PC-9 (cell line): ENCODE data around the gene GPR37L1. TPM values are rescaled to one million over a fixed set of nuclear protein-coding genes. Genes with fewer than 3 reads are reported as not detected.
A peak's percentile ranks its signal among the peaks of the same experiment; 100 is the strongest.

ENCODE experiments used
- Bru-seq: library from RNA; stranded (reverse); fragments of 400-500 nt; gene quantifications from one replicate; lab custom pipeline; 2021; lab: Mats Ljungman, UMichigan
- BruChase-seq, 2 experiments: library from RNA; stranded (reverse); fragments of 400-500 nt; gene quantifications; one replicate each; lab custom pipeline; 2021; lab: Mats Ljungman, UMichigan
- BruUV-seq: library from RNA; stranded (reverse); fragments of 400-500 nt; replicated peaks from 2 replicates; lab custom pipeline; 2021; lab: Mats Ljungman, UMichigan
- CTCF ChIA-PET: fragments of 300-600 bp; sonication (Branson Sonifier 250); formaldehyde crosslinking; loops from one replicate; lab custom pipeline; 2022; ENCODE audit warnings: antibody characterized with exemption; lab: Charles Lee
- POLR2A ChIA-PET: fragments of 300-600 bp; sonication (Branson Sonifier 250); formaldehyde crosslinking; loops from one replicate; lab custom pipeline; 2022; ENCODE audit warnings: antibody characterized with exemption; ENCODE audit not compliant: unreplicated experiment; lab: Charles Lee
- DNase-seq, 2 experiments: peaks; one replicate each; pipeline versions ENCODE4 v3.0.0 to v3.0.0-alpha.2; 2015 to 2022; ENCODE audit warnings: mixed read lengths in 1 of 2
- H2AFZ ChIP-seq: fragments of 200-600 bp; sonication (generic); 2 replicates; pipeline ENCODE4 v1.8.1; 2017; ENCODE audit warnings: antibody characterized with exemption
- H3F3A ChIP-seq: fragments of 200-600 bp; sonication (generic); 2 replicates; pipeline ENCODE4 v1.8.1; 2017; ENCODE audit warnings: antibody characterized with exemption, mild to moderate bottlenecking, low read depth; ENCODE audit not compliant: insufficient read depth
- H3K27ac ChIP-seq: fragments of 200-600 bp; sonication (generic); 2 replicates; pipeline ENCODE4 v1.6.1; 2016; ENCODE audit warnings: mixed run types
- H3K27me3 ChIP-seq: fragments of 200-600 bp; sonication (generic); 2 replicates; pipeline ENCODE4 v1.6.1; 2016; ENCODE audit warnings: low read depth, mixed run types; ENCODE audit not compliant: insufficient read depth
- H3K36me3 ChIP-seq: fragments of 200-600 bp; sonication (generic); 2 replicates; pipeline ENCODE4 v1.6.1; 2016; ENCODE audit warnings: low read depth, mixed run types
- H3K4me1 ChIP-seq: fragments of 200-600 bp; sonication (generic); replicated peaks from 2 replicates; pipeline ENCODE4 v1.6.1; 2016; ENCODE audit warnings: mixed run types; ENCODE audit not compliant: insufficient read depth
- H3K4me2 ChIP-seq: fragments of 200-600 bp; sonication (generic); 2 replicates; pipeline ENCODE4 v1.6.1; 2017; ENCODE audit warnings: mixed run types
- H3K4me3 ChIP-seq: fragments of 200-600 bp; sonication (generic); 2 replicates; pipeline ENCODE4 v1.6.1; 2016; ENCODE audit warnings: mixed run types
- H3K79me2 ChIP-seq: fragments of 200-600 bp; sonication (generic); 2 replicates; pipeline ENCODE4 v1.6.1; 2017; ENCODE audit warnings: low read depth, mixed run types
- H3K9me2 ChIP-seq: fragments of 200-600 bp; sonication (generic); 2 replicates; pipeline ENCODE4 v1.8.1; 2017; ENCODE audit warnings: mild to moderate bottlenecking; ENCODE audit not compliant: insufficient read depth
- H3K9me3 ChIP-seq: fragments of 200-600 bp; sonication (generic); 2 replicates; pipeline ENCODE4 v1.8.1; 2016; ENCODE audit warnings: low read depth; ENCODE audit not compliant: insufficient read depth
- H4K20me1 ChIP-seq: fragments of 200-600 bp; sonication (generic); 2 replicates; pipeline ENCODE4 v1.8.1; 2017; ENCODE audit not compliant: insufficient read depth
- CTCF ChIP-seq: fragments of 200-600 bp; sonication (generic); conservative IDR thresholded peaks from 2 replicates; pipeline ENCODE4 v1.6.1; 2017; ENCODE audit warnings: mixed run types, antibody characterized with exemption, mild to moderate bottlenecking, moderate library complexity
- EZH2 ChIP-seq: fragments of 200-600 bp; sonication (generic); IDR thresholded peaks from 2 replicates; pipeline ENCODE4 v1.8.0; 2017; ENCODE audit warnings: antibody characterized with exemption, low read depth
- intact Hi-C: fragments of 100-400 bp; cut with micrococcal nuclease; formaldehyde crosslinking; loops from one replicate; pipeline ENCODE4 v1.10.0; 2022; ENCODE audit not compliant: unreplicated experiment
- long read RNA-seq: library from polyadenylated mRNA; stranded (forward); transcript quantifications from one replicate; pipeline ENCODE4 v2.0.0, GENCODE V29; 2022
- total RNA-seq: library from RNA; stranded (reverse); gene quantifications from 2 replicates; pipeline ENCODE4 v1.2.3, GENCODE V29; 2021

The GPR37L1 gene, protein sequence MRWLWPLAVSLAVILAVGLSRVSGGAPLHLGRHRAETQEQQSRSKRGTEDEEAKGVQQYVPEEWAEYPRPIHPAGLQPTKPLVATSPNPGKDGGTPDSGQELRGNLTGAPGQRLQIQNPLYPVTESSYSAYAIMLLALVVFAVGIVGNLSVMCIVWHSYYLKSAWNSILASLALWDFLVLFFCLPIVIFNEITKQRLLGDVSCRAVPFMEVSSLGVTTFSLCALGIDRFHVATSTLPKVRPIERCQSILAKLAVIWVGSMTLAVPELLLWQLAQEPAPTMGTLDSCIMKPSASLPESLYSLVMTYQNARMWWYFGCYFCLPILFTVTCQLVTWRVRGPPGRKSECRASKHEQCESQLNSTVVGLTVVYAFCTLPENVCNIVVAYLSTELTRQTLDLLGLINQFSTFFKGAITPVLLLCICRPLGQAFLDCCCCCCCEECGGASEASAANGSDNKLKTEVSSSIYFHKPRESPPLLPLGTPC
- total RNA-seq (0.30 and 0.33 TPM in 2 replicates), Bru-seq, nascent RNA (percentile 17 among the genes with signal in this experiment), BruChase-seq, experiment 1, labeled RNA remaining after a 2-hour chase (percentile 22 among the genes with signal in this experiment), BruChase-seq, experiment 2, labeled RNA remaining after a 6-hour chase (percentile 32 among the genes with signal in this experiment)
- long read RNA-seq, partial matches to known transcripts = 0 of 1 reads
- long read RNA-seq, other reads (novel, unspliced or antisense) = 1 of 1 reads

- H3K27ac ChIP-seq = no peak within 1 kb of the TSS
- no peak within 1 kb of the TSS for H3K4me2 ChIP-seq
- POLR2A ChIA-PET = no interaction called here
- H3K9me3 ChIP-seq = no peaks in the 10 kb centered on the region
- no peak within 1 kb of the TSS for H3K4me3 ChIP-seq
- intact Hi-C loops = loop anchor here (1.0 kb wide), 1 partner anchor 13 kb away; no protein-coding TSS in a partner anchor
- no peaks in the 10 kb centered on the region for H3K27me3 ChIP-seq
- peaks cover 11% of the 10 kb centered on the region for H3F3A ChIP-seq
- CTCF ChIA-PET = interaction anchor here (0.6 to 0.8 kb wide), 5 partner anchors 15 to 551 kb away, joined by 3 to 13 read pairs (median 4); no protein-coding TSS in a partner anchor
- H3K9me2 ChIP-seq = no peaks in the 10 kb centered on the region
- DNase-seq = peak; percentile 51 to 65
- H4K20me1 ChIP-seq = no peaks in the 10 kb centered on the region
- H3K4me1 ChIP-seq = peaks cover 11% of the 10 kb centered on the region
- TF ChIP-seq EZH2 (no peak), CTCF (peak; percentile 57)
- BruUV-seq = no TSS peak
- no peaks in the 10 kb centered on the region for H3K36me3 ChIP-seq
- H3K79me2 ChIP-seq = no peaks in the 10 kb centered on the region
- no peak within 1 kb of the TSS for H2AFZ ChIP-seq
These were observed at the start of gene GPR37L1 for GRCh38 chr1:202122639-202123335. GPR37L1 (plus strand) TSS chr1:202122917; CDS start chr1:202122964, 47 bp downstream.

DNA sequence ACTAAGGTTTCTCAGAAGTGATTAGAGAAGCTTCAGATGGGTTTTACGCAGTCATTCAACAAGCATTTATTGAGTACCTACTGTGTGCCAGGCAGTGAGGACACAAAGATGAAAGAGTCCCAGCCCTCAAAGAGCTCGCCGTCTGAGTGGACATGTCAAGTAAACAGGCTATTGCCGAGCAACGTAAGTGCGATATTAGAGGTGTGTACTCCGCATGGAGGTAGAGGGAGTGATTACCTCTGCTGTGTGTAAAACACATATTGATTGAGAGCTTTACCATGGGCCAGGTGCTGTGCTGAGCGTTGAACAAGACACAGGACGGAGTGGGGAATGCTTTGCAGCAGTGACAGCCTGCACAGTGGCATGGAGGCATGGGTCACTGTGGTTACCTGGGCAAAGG lies 49.5 kb upstream of the GPR37L1 start:
- H3K36me3 ChIP-seq = no peaks in the 10 kb centered on the region
- no peak overlapping the region for H2AFZ ChIP-seq
- peaks cover 19% of the 10 kb centered on the region for H3F3A ChIP-seq
- intact Hi-C loops = no loop called here
- DNase-seq = no peak
- no peaks in the 10 kb centered on the region for H3K9me3 ChIP-seq
- H3K4me2 ChIP-seq = no peak overlapping the region
- ChIA-PET CTCF (interaction anchor here (0.6 to 0.7 kb wide), 4 partner anchors 32 to 83 kb away, joined by 3 to 15 read pairs (median 6); no protein-coding TSS in a partner anchor), POLR2A (no interaction called here)
- H3K9me2 ChIP-seq = no peaks in the 10 kb centered on the region
- BruUV-seq = no TSS peak
- H3K79me2 ChIP-seq = no peaks in the 10 kb centered on the region
- no peak overlapping the region for H3K4me3 ChIP-seq
- no peaks in the 10 kb centered on the region for H3K27me3 ChIP-seq
- no peaks in the 10 kb centered on the region for H4K20me1 ChIP-seq
- TF ChIP-seq CTCF (no peak), EZH2 (no peak)
- H3K27ac ChIP-seq = no peak overlapping the region
- H3K4me1 ChIP-seq = peaks cover 37% of the 10 kb centered on the region

DNA sequence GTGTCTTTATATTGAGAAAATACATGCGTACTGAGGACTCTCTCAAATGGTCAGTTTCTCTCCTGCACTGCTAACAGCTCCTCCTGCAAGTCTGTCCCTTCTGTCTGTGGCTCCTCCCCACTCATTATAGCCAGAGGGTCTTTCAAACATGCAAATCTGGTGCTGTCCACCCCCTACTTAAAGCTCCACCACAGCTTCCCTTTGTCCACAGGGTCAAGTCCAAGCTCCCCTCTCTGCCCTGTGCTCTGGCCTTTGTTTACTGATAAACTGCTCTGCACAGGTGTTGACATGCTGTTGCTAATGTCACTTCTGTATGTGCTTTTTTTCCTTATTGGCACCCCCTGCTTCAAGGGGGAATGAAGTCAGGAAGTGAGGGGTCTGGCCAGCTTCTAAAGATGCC lies 47.7 kb upstream of the GPR37L1 start:
- no peak overlapping the region for H2AFZ ChIP-seq
- no peak overlapping the region for H3K27ac ChIP-seq
- ChIA-PET POLR2A (interaction anchor here (0.7 kb wide), 1 partner anchor 18 kb away, joined by 5 read pairs; no protein-coding TSS in a partner anchor), CTCF (no interaction called here)
- H3K4me3 ChIP-seq = no peak overlapping the region
- H3K36me3 ChIP-seq = no peaks in the 10 kb centered on the region
- H3K9me2 ChIP-seq = no peaks in the 10 kb centered on the region
- no peaks in the 10 kb centered on the region for H3K9me3 ChIP-seq
- DNase-seq = no peak
- peaks cover 37% of the 10 kb centered on the region for H3K4me1 ChIP-seq
- no peak for TF ChIP-seq CTCF
- TF ChIP-seq EZH2 = no peak
- no peaks in the 10 kb centered on the region for H3K27me3 ChIP-seq
- H3K4me2 ChIP-seq = no peak overlapping the region
- no peaks in the 10 kb centered on the region for H3K79me2 ChIP-seq
- H4K20me1 ChIP-seq = no peaks in the 10 kb centered on the region
- H3F3A ChIP-seq = peaks cover 19% of the 10 kb centered on the region
- no TSS peak for BruUV-seq
- intact Hi-C loops = no loop called here
